Left ventricle myocardium inferior (tissue), 1 donor: ENCODE data around the gene CNOT10. TPM values are rescaled to one million over a fixed set of nuclear protein-coding genes. Genes with fewer than 3 reads are reported as not detected.
A peak's percentile ranks its signal among the peaks of the same experiment; 100 is the strongest.

Experiments
- DNase-seq: peaks from one replicate; pipeline ENCODE4 v3.0.0-alpha.2; 2020
- H3K27ac ChIP-seq: fragments of 200-600 bp; replicated peaks from 2 replicates; pipeline ENCODE4 v1.8.0; 2021
- H3K27me3 ChIP-seq: fragments of 200-600 bp; 2 replicates; pipeline ENCODE4 v1.8.0; 2021; ENCODE audit warnings: low read depth
- H3K36me3 ChIP-seq: fragments of 200-600 bp; 2 replicates; pipeline ENCODE4 v1.8.0; 2021
- H3K4me1 ChIP-seq: fragments of 200-600 bp; 2 replicates; pipeline ENCODE4 v1.8.0; 2021
- H3K4me3 ChIP-seq: fragments of 200-600 bp; 2 replicates; pipeline ENCODE4 v1.8.0; 2021; ENCODE audit warnings: mild to moderate bottlenecking, moderate library complexity
- H3K9me3 ChIP-seq: fragments of 200-600 bp; replicated peaks from 2 replicates; pipeline ENCODE4 v1.8.0; 2021
- CTCF ChIP-seq: fragments of 200-600 bp; IDR thresholded peaks from 2 replicates; pipeline ENCODE4 v1.8.0; 2021; ENCODE audit warnings: antibody characterized with exemption, mild to moderate bottlenecking, borderline replicate concordance
- intact Hi-C: fragments of 100-400 bp; cut with micrococcal nuclease; formaldehyde crosslinking; loops from one replicate; pipeline ENCODE4 v1.11.0; 2022
- long read RNA-seq: library from polyadenylated mRNA; unstranded; transcript quantifications from one replicate; pipeline ENCODE4 v2.0.0, GENCODE V29; 2021
- total RNA-seq: library from RNA; stranded (reverse); fragmentation: NEBNext Ultra II Directional; extraction: Animal tissue kit (Norgen Biotek cat#: 25700); gene quantifications from one replicate; pipeline ENCODE4 v1.2.1, GENCODE V29; 2021
- donor health status: DM: no; HTN: yes; CAD: no; lungs with severe emphysema.

The CNOT10 gene
- 14.6 TPM for total RNA-seq
- long read RNA-seq, transcript CNOT10-201 (19 exons, 2,815 nt), result major isoform, 19 of 26 reads
- long read RNA-seq, partial matches to known transcripts, result 2 of 26 reads
- long read RNA-seq, other reads (novel, unspliced or antisense), result 5 of 26 reads

DNA sequence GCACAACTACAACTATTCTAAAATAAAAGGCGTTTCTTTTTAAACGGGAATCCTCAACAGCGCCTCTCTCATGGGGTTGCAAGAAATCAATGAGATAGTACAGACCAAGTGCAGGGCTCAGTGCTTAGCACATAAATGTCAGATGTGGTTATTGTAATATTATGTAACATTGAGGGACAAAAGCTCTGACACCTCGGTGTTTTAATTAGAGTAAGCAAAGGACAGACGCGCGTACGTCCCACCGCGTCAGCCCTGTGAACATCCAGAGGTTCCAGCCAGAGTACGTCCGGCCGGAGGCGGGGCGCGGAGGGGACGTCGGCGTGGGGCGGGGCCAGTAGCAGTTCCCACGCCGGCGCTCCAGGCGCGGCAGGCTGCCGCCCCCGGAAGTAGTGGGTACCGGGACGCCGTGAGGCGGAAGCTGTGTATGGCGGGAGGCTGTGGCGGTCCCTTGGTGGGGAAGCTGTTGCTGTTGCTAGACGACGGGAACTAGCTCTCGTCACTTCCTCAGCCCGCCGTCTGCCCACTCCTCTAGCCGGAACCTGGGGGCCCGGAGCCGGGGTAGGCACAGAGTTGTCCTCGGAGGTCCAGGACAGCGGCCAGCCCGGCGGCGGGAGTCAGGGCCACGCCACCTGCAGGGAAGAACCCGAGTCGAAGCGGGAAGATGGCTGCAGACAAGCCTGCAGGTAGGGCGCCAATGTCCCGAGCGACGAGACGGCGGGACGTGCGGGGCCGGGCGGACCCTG, at the start of gene CNOT10:
Gene CNOT10 (plus strand): TSS at position 389 of the 743 bp plus-strand sequence. CDS start 273 bp downstream, at position 662.
- DNase-seq, result peak; percentile 96
- TF ChIP-seq CTCF, result peak; percentile 41
- Histone ChIP-seq H3K4me3 (peak within 1 kb of the TSS; percentile 96), H3K27ac (peak within 1 kb of the TSS; percentile 92), H3K27me3 (no peaks in the 10 kb centered on the region), H3K4me1 (peaks cover 30% of the 10 kb centered on the region), H3K9me3 (no peaks in the 10 kb centered on the region), H3K36me3 (peaks cover 6% of the 10 kb centered on the region)
- intact Hi-C loops, result no loop called here

DNA sequence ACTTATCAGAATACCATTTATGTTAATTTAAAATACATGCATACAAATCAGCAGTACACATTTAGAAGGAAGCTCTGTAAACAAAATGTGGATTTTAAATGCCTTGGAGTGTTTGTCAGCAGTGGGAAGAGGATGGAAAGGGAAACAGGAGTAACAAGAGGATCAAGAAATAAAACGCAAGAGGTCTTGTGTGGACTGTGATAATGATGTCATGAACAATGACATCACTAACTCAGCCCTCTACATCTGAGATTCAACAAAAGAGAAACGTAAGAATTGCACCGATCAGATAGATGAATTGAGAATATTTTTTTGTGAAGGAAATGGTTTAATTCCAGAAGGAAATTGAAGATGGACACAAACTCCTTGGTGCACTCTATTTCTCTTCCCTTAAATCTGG, 44.0 kb upstream of the CNOT10 start:
- H3K4me3 ChIP-seq, result no peak overlapping the region
- no peaks in the 10 kb centered on the region for H3K4me1 ChIP-seq
- H3K9me3 ChIP-seq, result no peaks in the 10 kb centered on the region
- intact Hi-C loops, result no loop called here
- H3K36me3 ChIP-seq, result no peaks in the 10 kb centered on the region
- DNase-seq, result no peak
- peak overlapping the region; percentile 33 for H3K27ac ChIP-seq
- no peaks in the 10 kb centered on the region for H3K27me3 ChIP-seq
- no peak for TF ChIP-seq CTCF

GRCh38 chr3:32641356-32641755, 43.6 kb upstream of the CNOT10 start:
- Histone ChIP-seq H3K9me3 (no peaks in the 10 kb centered on the region), H3K4me1 (no peaks in the 10 kb centered on the region), H3K27me3 (no peaks in the 10 kb centered on the region), H3K4me3 (no peak overlapping the region), H3K27ac (peak overlapping the region; percentile 33), H3K36me3 (no peaks in the 10 kb centered on the region)
- DNase-seq, result peak; percentile 47
- intact Hi-C loops, result no loop called here
- no peak for TF ChIP-seq CTCF

GRCh38 chr3:32643354-32643753, 41.6 kb upstream of the CNOT10 start:
- no peak overlapping the region for H3K4me3 ChIP-seq
- no peak for TF ChIP-seq CTCF
- no peaks in the 10 kb centered on the region for H3K4me1 ChIP-seq
- intact Hi-C loops, result no loop called here
- H3K9me3 ChIP-seq, result no peaks in the 10 kb centered on the region
- H3K36me3 ChIP-seq, result no peaks in the 10 kb centered on the region
- no peak for DNase-seq
- no peaks in the 10 kb centered on the region for H3K27me3 ChIP-seq
- no peak overlapping the region for H3K27ac ChIP-seq

- Histone ChIP-seq H3K27me3 (no peaks in the 10 kb centered on the region), H3K4me3 (no peak overlapping the region), H3K4me1 (no peaks in the 10 kb centered on the region), H3K9me3 (no peaks in the 10 kb centered on the region), H3K27ac (no peak overlapping the region), H3K36me3 (no peaks in the 10 kb centered on the region)
- no peak for TF ChIP-seq CTCF
- intact Hi-C loops, result no loop called here
- no peak for DNase-seq
These were observed 41.2 kb upstream of the CNOT10 start for GRCh38 chr3:32643816-32644215.
